HepG2 (cell line): ENCODE results near the gene PNRC1. TPM values are rescaled to one million over a fixed set of nuclear protein-coding genes. Genes with fewer than 3 reads are reported as not detected.

Experiments
- ATF6 ChIP-seq: sonication (generic); formaldehyde crosslinking; conservative IDR thresholded peaks from 2 replicates; pipeline ENCODE4 v1.4.0; 2020; ENCODE audit warnings: missing genetic modification reagents
- BRCA1 ChIP-seq: sonication (generic); formaldehyde crosslinking; IDR thresholded peaks from 2 replicates; pipeline ENCODE4 v1.4.0; 2020; ENCODE audit warnings: missing genetic modification reagents
- ELF4 ChIP-seq: sonication (generic); formaldehyde crosslinking; IDR thresholded peaks from 2 replicates; pipeline ENCODE4 v1.5.0; 2020; ENCODE audit warnings: missing genetic modification reagents, mild to moderate bottlenecking, moderate library complexity, borderline replicate concordance
- GTF2F1 ChIP-seq: fragments of 150-350 bp; IDR thresholded peaks from 2 replicates; pipeline ENCODE4 v1.6.1; 2014; ENCODE audit warnings: low read length
- MAZ ChIP-seq, 2 experiments: sonication (generic) in 1 of 2; formaldehyde crosslinking in 1 of 2; IDR thresholded peaks; 2 replicates each; pipeline versions ENCODE4 v1.5.0 to v1.6.1; 2012 to 2020; ENCODE audit warnings: low read depth in 2 of 2, mild to moderate bottlenecking in 2 of 2, borderline replicate concordance in 1 of 2, improper control_type of control experiment in 1 of 2, low read length in 1 of 2, missing genetic modification reagents in 1 of 2, moderate library complexity in 1 of 2
- MYC ChIP-seq: sonication (generic); formaldehyde crosslinking; IDR thresholded peaks from 2 replicates; pipeline ENCODE4 v1.9.0; 2021; ENCODE audit warnings: missing genetic modification reagents, borderline replicate concordance
- NAIF1 ChIP-seq: sonication (generic); formaldehyde crosslinking; IDR thresholded peaks from 2 replicates; pipeline ENCODE4 v1.5.0; 2020; ENCODE audit warnings: mild to moderate bottlenecking, missing genetic modification reagents, borderline replicate concordance
- NFKBIZ ChIP-seq: IDR thresholded peaks from 2 replicates; pipeline ENCODE4 v1.6.1; 2018; ENCODE audit warnings: missing genetic modification reagents, missing compliant biosample characterization
- NFYC ChIP-seq: IDR thresholded peaks from 2 replicates; pipeline ENCODE4 v1.6.1; 2016; ENCODE audit warnings: missing genetic modification reagents, missing compliant biosample characterization
- PAF1 ChIP-seq: IDR thresholded peaks from 2 replicates; pipeline ENCODE4 v1.6.1; 2016; ENCODE audit warnings: missing genetic modification reagents, missing compliant biosample characterization
- PATZ1 ChIP-seq: sonication (generic); formaldehyde crosslinking; IDR thresholded peaks from 2 replicates; pipeline ENCODE4 v1.4.0; 2020; ENCODE audit warnings: missing genetic modification reagents
- POLR2AphosphoS5 ChIP-seq: IDR thresholded peaks from 2 replicates; pipeline ENCODE4 v1.6.1; 2012; ENCODE audit warnings: low read depth, low read length
- RFX3 ChIP-seq: IDR thresholded peaks from 2 replicates; pipeline ENCODE4 v1.6.1; 2016; ENCODE audit warnings: missing biosample characterization, missing genetic modification reagents
- RFX5 ChIP-seq: IDR thresholded peaks from 2 replicates; pipeline ENCODE4 v1.6.1; 2011; ENCODE audit warnings: low read depth, low read length, improper control_type of control experiment
- SALL1 ChIP-seq: sonication (generic); formaldehyde crosslinking; IDR thresholded peaks from 2 replicates; pipeline ENCODE4 v1.8.0; 2022; ENCODE audit warnings: mild to moderate bottlenecking, missing genetic modification reagents
- SNAI1 ChIP-seq: sonication (generic); formaldehyde crosslinking; IDR thresholded peaks from 2 replicates; pipeline ENCODE4 v1.5.0; 2020; ENCODE audit warnings: mild to moderate bottlenecking, missing genetic modification reagents, borderline replicate concordance
- ZBTB1 ChIP-seq: sonication (generic); formaldehyde crosslinking; IDR thresholded peaks from 2 replicates; pipeline ENCODE4 v1.4.0; 2020; ENCODE audit warnings: missing genetic modification reagents, borderline replicate concordance
- ZBTB37 ChIP-seq: sonication (generic); formaldehyde crosslinking; IDR thresholded peaks from 2 replicates; pipeline ENCODE4 v1.4.0; 2020; ENCODE audit warnings: mild to moderate bottlenecking, missing genetic modification reagents
- ZNF124 ChIP-seq: sonication (generic); formaldehyde crosslinking; IDR thresholded peaks from 2 replicates; pipeline ENCODE4 v1.4.0; 2020; ENCODE audit warnings: missing genetic modification reagents
- ZNF335 ChIP-seq: sonication (generic); formaldehyde crosslinking; IDR thresholded peaks from 2 replicates; pipeline ENCODE4 v1.4.0; 2020; ENCODE audit warnings: missing genetic modification reagents
- ZNF33B ChIP-seq: sonication (generic); formaldehyde crosslinking; IDR thresholded peaks from 2 replicates; pipeline ENCODE4 v1.5.1; 2020; ENCODE audit warnings: mild to moderate bottlenecking, missing genetic modification reagents
- ZNF430 ChIP-seq: sonication (generic); formaldehyde crosslinking; IDR thresholded peaks from 2 replicates; pipeline ENCODE4 v1.9.0; 2021; ENCODE audit warnings: mild to moderate bottlenecking, missing genetic modification reagents
- ZNF589 ChIP-seq: sonication (generic); formaldehyde crosslinking; conservative IDR thresholded peaks from 2 replicates; pipeline ENCODE4 v1.8.0; 2022; ENCODE audit warnings: mild to moderate bottlenecking, moderate library complexity, missing genetic modification reagents
- ZNF672 ChIP-seq: sonication (generic); formaldehyde crosslinking; IDR thresholded peaks from 2 replicates; pipeline ENCODE4 v1.8.1; 2022; ENCODE audit warnings: missing genetic modification reagents
- ZNF772 ChIP-seq: sonication (generic); formaldehyde crosslinking; IDR thresholded peaks from 2 replicates; pipeline ENCODE4 v1.5.0; 2020; ENCODE audit warnings: mild to moderate bottlenecking, missing genetic modification reagents
- polyA plus RNA-seq, 8 experiments: library from polyadenylated mRNA; depleted of rRNA in 3 of 8; stranded (reverse) in 7 of 8; unstranded in 1 of 8; fragments of >200 nt; fragmentation: Illumina TruSeq in 4 of 8; extraction: Trizol in 4 of 8; gene quantifications; 2 replicates each; pipeline versions ENCODE4 v1.2.1 to v1.2.3, GENCODE V29; 2011 to 2016; ENCODE audit warnings: low read depth in 4 of 8, missing spikeins in 1 of 8, mixed read lengths in 1 of 8; ENCODE audit not compliant: insufficient read depth in 1 of 8
- total RNA-seq, 5 experiments: library from RNA; depleted of rRNA; stranded (reverse); fragments of >200 nt; fragmentation: Illumina TruSeq; extraction: Trizol; gene quantifications; 2 replicates each; pipeline ENCODE4 v1.2.3, GENCODE V29; 2016; ENCODE audit warnings: low read depth in 1 of 5

PNRC1 gene
- total and polyA plus RNA-seq, 2 of the 13 experiments (the other 11 are each of a cell fraction or from before 2014, with no cell fraction given), result 17.6 to 36.0 TPM

GRCh38 chr6:89080281-89081128 is at the start of gene PNRC1 (continued):
- TF ChIP-seq ELF4 (CRISPR knock-in tag) (no peak), BRCA1 (CRISPR knock-in tag) (0 out of 2 replicates have a peak, but pooled peaks have one; percentile 51), ZNF772 (CRISPR knock-in tag) (0 out of 2 replicates have a peak, but pooled peaks have one; percentile 25), ZNF335 (CRISPR knock-in tag) (peak; percentile 65; the same call in 1 of the 2 replicates), ZBTB1 (CRISPR knock-in tag) (no peak), ZNF124 (CRISPR knock-in tag) (0 out of 2 replicates have a peak, but pooled peaks have one; percentile 17), PAF1 (CRISPR knock-in tag) (no peak), RFX3 (CRISPR knock-in tag) (no peak), NFYC (CRISPR knock-in tag) (peak; percentile 79), ZNF589 (CRISPR knock-in tag) (peak; percentile 19; the same call in 1 of the 2 replicates), MAZ (IDR thresholded peaks at IDR 0.05; ENCODE audit: borderline replicate concordance, low read depth, low read length) (no peak; the same call in 1 of the 2 replicates), MAZ (CRISPR knock-in tag; IDR thresholded peaks at IDR 0.05; ENCODE audit: low read depth) (no peak), NAIF1 (peak; percentile 81), ZBTB37 (CRISPR knock-in tag) (peak; percentile 57; the same call in 1 of the 2 replicates), ZNF33B (CRISPR knock-in tag) (0 out of 2 replicates have a peak, but pooled peaks have one; percentile 64), ZNF430 (peak; percentile 70), GTF2F1 (peak; percentile 82), SNAI1 (0 out of 2 replicates have a peak, but pooled peaks have one; percentile 40), SALL1 (peak; percentile 69), NFKBIZ (peak; percentile 45; the same call in 1 of the 2 replicates), MYC (CRISPR knock-in tag) (peak; percentile 52; the same call in 1 of the 2 replicates), POLR2AphosphoS5 (peak; percentile 98), ATF6 (CRISPR knock-in tag) (0 out of 2 replicates have a peak, but pooled peaks have one; percentile 91), ZNF672 (no peak), RFX5 (no peak), PATZ1 (CRISPR knock-in tag) (peak; percentile 62; the same call in 1 of the 2 replicates)
